NCI-H2227 treated with DMSO at 0.1 percent for 48 hours (cell line): ENCODE data around the gene GPC6.
"Not testable (repeated sequence)": the region's sequence is repeated elsewhere in the genome, so short reads cannot be mapped to it uniquely, and the experiment has no call there.

ENCODE experiments used
- DNase-seq: peaks from one replicate; lab custom pipeline; 2025; lab: John Stamatoyannopoulos, UW

The GPC6 gene

GRCh38 chr13:94209117-94209516 lies 982.5 kb downstream of the GPC6 start:
- DNase-seq, result no peak

GRCh38 chr13:94209913-94210312 lies 983.3 kb downstream of the GPC6 start:
- DNase-seq, result not testable (repeated sequence)

GRCh38 chr13:94210816-94211215 lies 984.2 kb downstream of the GPC6 start:
- DNase-seq, result no peak

GRCh38 chr13:94212196-94212595 lies 985.6 kb downstream of the GPC6 start:
- DNase-seq, result no peak

- DNase-seq, result no peak
These were observed 987.5 kb downstream of the GPC6 start for GRCh38 chr13:94214121-94214520.

- DNase-seq, result no peak
These were observed 988.4 kb downstream of the GPC6 start for GRCh38 chr13:94214975-94215374.

- DNase-seq, result no peak
These were observed 989.9 kb downstream of the GPC6 start for GRCh38 chr13:94216476-94216875.

- DNase-seq, result no peak
These were observed 990.8 kb downstream of the GPC6 start for GRCh38 chr13:94217370-94217769.

GRCh38 chr13:94218537-94218936 lies 991.9 kb downstream of the GPC6 start:
- no peak for DNase-seq

GRCh38 chr13:94218951-94219350 lies 992.3 kb downstream of the GPC6 start:
- DNase-seq, result no peak

- DNase-seq, result no peak
These were observed 998.1 kb downstream of the GPC6 start for GRCh38 chr13:94224670-94225069.

GRCh38 chr13:94227255-94227879 lies 1000.8 kb downstream of the GPC6 start:
- DNase-seq, result no peak

- no peak for DNase-seq
These were observed 1002.2 kb downstream of the GPC6 start for GRCh38 chr13:94228763-94229162.

GRCh38 chr13:94232161-94232950 lies 1005.7 kb downstream of the GPC6 start:
- DNase-seq, result no peak

- no peak for DNase-seq
These were observed 1006.3 kb downstream of the GPC6 start for GRCh38 chr13:94232956-94233355.

- no peak for DNase-seq
These were observed 1006.8 kb downstream of the GPC6 start for GRCh38 chr13:94233401-94233800.

GRCh38 chr13:94233837-94234236 lies 1007.2 kb downstream of the GPC6 start:
- DNase-seq, result no peak

GRCh38 chr13:94234738-94235137 lies 1008.1 kb downstream of the GPC6 start:
- DNase-seq, result no peak

GRCh38 chr13:94236132-94236531 lies 1009.5 kb downstream of the GPC6 start:
- DNase-seq, result no peak

GRCh38 chr13:94236872-94237271 lies 1010.3 kb downstream of the GPC6 start:
- no peak for DNase-seq

GRCh38 chr13:94239135-94239534 lies 1012.5 kb downstream of the GPC6 start:
- DNase-seq, result no peak

- no peak for DNase-seq
These were observed 1015.9 kb downstream of the GPC6 start for GRCh38 chr13:94242554-94242953.

- DNase-seq, result no peak
These were observed 1016.9 kb downstream of the GPC6 start for GRCh38 chr13:94243551-94243950.

GRCh38 chr13:94246495-94246894 lies 1019.9 kb downstream of the GPC6 start:
- no peak for DNase-seq
